GM20000 (cell line): ENCODE results near the gene PDXP.

Experiments
- DNase-seq: peaks from one replicate; pipeline ENCODE4 v3.0.0; 2012; ENCODE audit warnings: low spot score
- CTCF ChIP-seq: IDR thresholded peaks from 2 replicates; pipeline ENCODE4 v1.5.1; 2012; ENCODE audit warnings: mild to moderate bottlenecking, control low read depth; ENCODE audit errors: extremely low read depth, missing control alignments

Gene PDXP

DNA sequence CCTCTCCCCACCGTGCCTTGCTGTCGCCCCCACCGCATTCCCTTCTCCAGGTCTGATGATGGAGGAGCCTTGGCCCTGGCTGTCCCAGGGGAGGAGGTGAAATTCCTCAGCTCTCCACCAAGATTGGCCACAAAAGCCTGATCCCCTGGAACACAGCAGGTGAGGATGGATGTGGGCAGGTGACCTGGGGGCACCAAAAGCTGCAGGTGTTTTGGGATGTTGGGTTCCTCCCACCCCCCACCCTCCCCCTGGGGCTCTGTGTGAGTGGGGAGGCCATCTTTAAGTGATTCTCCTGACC, 39.0 kb downstream of the PDXP start:
- no peak for TF ChIP-seq CTCF
- DNase-seq, result no peak

DNA sequence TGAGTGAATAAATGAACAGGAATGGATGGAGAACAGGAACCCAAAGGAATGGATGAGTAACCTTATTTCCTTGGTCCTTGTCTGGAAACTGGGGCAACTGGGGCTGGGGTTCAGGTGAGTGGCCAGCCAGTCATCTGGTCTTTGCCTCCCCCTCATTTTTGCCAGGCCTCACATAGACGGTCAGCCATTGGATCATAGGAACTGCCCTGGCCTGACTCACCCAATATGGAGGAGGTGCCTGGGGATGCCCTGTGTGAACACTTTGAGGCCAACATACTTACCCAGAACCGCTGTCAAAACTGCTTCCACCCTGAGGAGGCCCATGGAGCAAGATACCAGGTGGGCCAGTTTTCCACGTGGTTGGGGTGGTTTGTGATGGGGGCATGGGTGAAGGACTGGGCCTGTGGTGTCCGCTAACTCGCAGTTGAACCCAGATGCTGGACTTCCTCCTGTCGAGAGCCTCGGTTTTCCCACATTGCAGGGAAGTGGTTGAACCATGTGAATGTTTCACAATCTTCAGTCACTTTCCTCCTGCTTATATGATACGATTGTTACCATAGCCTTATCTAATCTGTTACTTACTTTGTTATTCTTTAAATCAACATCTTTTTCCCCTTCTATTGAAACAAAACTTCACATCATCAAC, 42.7 kb downstream of the PDXP start:
- TF ChIP-seq CTCF, result no peak
- no peak for DNase-seq

DNA sequence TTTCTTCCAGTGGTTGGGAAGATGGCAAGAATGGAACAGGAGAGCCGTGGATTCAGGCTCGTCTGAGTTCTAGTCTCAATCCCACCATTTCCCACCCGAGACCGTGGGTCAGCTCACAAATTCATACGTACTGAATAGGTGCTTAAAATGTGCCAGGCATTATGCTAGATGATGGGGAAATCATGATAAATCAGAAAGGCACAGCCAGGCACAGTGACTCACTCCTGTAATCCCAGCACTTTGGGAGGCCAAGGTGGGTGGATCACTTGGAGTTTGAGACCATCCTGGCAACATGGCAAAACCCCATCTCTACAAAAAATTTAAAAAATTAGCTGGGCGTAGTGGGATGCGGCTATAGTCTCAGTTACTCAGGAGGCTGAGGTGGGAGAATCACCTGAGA, 45.4 kb downstream of the PDXP start:
- TF ChIP-seq CTCF, result no peak
- no peak for DNase-seq

- TF ChIP-seq CTCF, result no peak
- no peak for DNase-seq
Measured at GRCh38 chr22:37704645-37705044, 46.1 kb downstream of the PDXP start.

- TF ChIP-seq CTCF, result no peak
- no peak for DNase-seq
Measured at GRCh38 chr22:37705205-37705604, 46.7 kb downstream of the PDXP start.

- TF ChIP-seq CTCF, result no peak
- DNase-seq, result no peak
Measured at GRCh38 chr22:37708580-37709444, 50.3 kb downstream of the PDXP start.

DNA sequence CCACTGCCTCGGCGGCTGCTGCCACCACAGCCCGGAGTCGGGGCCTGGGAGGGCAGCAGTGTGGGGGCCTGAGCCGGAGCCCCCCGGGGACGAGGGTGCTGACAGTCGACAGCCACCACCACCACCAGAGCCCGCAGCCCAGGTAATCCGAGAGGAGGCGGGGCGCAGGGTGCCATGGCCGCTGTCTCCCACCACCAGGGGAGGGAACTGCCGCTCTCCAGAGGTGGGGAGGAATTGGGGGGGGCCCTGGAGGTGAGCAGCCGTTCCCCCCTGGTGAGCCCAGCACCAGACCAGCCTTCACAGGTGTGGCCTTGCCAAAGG, 50.9 kb downstream of the PDXP start:
- TF ChIP-seq CTCF, result no peak
- DNase-seq, result no peak
